GM21825 (cell line): Measurements from ENCODE around the gene MYL4.
"Not testable (repeated sequence)": the region's sequence is repeated elsewhere in the genome, so short reads cannot be mapped to it uniquely, and the experiment has no call there.

Experiments used
- ATAC-seq: cut with Tn5 transposase; IDR thresholded peaks from one replicate; pipeline ENCODE4 v1.9.1; 2021; ENCODE audit warnings: mild to moderate bottlenecking, moderate library complexity; ENCODE audit not compliant: unreplicated experiment

The MYL4 gene

DNA sequence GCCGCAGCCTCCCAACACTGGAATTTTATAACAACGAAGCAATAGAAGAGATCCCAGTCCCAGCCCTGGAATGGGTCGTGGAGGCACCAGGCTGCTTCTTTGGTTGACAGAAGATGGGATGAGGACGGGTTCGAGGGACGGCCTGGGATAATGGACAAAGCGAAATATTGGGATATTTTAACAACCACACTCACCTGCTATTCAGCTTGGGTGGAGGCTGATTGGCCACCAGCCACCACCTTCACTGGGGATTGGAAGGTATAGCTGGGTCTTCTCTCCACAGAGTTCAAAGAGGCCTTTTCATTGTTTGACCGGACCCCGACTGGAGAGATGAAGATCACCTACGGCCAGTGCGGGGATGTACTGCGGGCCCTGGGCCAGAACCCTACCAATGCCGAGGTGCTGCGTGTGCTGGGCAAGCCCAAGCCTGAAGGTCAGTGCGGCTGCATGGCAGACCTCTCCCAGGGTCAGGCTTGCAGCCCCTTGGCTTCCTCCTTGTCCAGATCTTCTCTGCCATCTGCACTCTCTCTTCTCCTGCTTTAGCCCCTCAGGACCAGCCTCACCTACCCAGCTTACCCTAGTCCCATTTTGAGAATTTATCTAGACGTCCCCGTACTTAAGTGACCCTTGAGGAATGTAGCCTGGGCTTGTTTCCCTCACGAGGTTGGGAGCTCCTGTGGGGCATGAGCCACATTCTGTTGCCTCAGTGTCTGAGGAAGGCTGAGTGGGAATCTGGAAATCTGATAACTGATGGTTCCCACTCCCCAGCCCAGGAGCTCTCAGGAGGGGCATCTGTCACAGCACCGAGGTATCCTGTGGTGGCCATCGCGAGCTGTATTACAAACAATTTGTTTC is 10.7 kb downstream of the MYL4 start:
- no peak for ATAC-seq

DNA sequence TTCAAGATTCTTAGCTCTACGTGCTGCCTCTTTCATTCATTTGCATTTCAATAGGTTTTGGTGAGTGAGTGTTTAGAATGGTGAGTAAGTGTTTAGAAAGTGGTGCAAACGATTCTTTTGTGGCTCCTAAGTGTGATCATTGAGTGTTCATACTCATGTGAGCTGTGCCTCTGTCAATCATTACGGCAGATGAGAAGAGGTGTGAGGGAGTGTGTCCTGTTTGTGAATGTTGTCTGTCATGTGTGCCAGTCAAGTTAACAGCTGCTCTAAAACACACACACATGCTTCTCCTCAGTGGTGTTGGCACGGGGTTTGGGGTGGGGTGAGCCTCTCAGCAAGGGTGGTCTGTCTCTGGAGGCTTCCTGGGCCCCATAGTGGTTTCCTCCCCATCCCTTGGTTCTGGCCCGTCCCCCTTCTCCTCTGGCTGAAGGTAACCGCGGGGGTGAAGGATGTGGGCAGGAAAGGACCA is 11.4 kb downstream of the MYL4 start:
- ATAC-seq: no peak

DNA sequence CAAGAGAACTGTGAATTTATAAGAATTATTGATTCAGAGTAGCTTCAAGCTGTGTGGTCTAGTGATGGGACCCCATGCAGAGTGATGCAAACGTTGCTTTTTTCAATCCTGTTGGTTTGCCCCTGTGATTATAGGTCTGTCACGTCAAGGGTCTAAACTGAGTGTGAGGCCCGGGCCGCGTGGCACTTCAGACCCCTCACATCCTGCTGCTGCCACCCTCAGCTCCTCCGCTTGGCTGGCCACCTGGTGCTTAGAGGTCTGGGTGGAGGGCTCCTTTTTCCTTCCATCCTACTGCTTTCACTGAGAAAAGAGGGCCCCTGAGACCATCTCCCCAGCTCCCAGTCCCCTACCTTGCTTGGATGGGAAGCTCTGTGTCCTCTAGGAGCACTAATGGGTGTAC is 12.0 kb downstream of the MYL4 start:
- ATAC-seq: no peak

DNA sequence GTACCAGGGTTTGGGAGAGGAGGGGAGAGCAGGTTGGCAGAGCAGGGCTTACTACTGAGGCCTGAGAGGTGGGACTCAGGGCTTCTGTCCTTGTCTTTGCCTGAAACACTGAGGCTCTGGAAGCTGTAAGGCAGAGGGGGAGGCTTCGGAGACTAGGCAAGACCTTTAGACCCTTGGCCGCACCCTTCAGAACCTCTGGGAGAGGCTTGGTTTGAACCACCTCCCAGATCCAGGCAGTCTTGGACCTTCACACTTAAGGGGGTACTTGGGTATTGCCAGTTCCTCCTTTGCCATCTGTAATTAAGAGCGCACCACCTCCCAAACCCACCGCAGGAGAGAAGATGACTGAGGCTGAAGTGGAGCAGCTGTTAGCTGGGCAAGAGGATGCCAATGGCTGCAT is 12.9 kb downstream of the MYL4 start:
- ATAC-seq: no peak

DNA sequence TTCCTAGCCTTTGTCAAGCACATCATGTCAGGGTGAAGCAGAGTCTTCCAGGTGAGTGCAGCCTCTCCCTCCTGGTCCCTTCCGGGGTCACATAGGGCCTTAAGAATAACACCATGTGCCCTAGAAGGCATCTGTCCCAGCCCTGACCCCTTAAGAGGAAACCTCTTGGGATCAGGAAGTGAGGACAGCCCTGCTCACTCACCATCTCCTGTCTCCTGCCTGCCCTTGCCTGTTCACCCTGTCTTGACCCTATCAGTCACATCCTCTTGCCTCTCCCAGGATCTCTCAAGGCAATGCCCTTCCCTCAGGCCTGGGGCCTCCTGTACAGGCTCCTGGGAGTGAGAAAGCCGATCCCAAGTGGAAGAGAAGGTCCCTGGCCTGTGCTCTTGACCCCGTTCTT is 13.9 kb downstream of the MYL4 start:
- ATAC-seq: no peak

DNA sequence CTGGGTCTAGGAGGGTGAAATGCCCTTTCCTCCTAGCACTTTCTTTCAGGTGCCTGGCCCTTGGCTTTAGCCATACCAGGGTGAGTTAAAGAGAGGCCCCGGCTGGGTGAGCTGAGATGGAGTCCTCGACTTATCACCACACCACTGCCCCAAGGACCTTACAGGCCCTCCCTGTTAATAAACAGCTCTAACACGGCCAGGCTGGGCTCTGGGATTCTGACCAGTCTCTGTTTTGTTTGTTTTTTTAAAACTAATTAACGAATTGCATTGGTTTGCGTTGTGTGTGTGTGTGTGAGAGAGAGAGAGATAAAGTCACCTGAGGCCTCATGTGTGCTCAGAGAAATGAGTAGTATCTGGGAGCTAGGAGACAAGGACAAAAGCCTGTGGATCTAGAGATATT is 14.3 kb downstream of the MYL4 start:
- ATAC-seq: no peak

DNA sequence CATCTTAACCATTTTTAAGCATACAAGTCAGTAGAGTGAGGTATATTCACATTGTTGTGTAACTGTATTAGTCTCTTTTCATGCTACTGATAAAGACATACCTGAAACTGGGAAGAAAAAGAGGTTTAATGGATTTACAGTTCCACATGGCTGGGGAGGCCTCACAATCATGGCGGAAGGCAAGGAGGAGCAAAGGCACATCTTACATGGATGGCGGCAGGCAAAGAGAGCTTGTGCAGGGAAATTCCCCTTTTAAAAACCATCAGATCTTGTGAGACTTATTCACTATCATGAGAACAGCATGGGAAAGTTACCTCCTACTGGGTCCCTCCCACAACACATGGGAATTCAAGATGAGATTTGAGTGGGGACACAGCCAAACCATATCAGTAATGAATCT is 14.9 kb downstream of the MYL4 start:
- not testable (repeated sequence) for ATAC-seq

DNA sequence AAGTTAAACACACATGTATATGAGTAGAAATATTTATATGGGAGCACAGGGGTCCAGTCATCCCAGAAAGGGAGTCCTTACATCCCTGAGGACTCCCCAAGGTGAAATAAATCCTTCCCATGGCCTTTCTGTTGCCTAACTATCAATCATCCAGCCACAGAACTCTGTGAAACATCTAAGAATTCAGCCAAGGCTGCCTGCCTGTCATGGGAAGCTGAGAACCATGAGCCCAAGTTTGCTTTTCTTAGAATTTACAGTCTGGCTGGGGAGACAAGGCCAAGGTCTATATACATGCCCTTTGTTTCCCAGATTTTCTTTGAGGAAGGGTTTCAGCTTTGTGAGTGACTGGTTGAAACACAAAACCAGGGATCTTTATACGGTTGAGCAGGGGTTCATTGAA is 15.8 kb downstream of the MYL4 start:
- ATAC-seq: no peak

DNA sequence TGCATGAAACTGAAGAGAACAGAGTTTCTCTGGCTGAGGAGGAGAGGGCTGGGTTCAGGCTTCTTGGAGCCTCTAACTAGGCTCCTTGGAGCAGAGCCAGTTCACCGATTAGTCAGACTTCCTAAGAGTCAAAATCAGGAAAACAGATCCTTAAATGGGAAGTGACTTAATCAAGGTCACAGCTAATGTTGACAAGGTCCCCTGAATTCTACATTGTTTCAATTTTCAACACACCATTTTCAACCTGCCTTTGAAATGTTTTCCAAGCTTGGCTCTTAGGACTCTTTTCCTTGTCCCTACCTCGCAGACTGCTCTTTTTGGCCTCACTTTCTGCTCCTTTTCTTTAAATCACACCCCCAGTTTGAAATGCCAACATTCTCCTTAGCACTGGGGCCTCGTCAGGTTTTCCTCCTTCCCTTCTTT is 16.3 kb downstream of the MYL4 start:
- no peak for ATAC-seq

DNA sequence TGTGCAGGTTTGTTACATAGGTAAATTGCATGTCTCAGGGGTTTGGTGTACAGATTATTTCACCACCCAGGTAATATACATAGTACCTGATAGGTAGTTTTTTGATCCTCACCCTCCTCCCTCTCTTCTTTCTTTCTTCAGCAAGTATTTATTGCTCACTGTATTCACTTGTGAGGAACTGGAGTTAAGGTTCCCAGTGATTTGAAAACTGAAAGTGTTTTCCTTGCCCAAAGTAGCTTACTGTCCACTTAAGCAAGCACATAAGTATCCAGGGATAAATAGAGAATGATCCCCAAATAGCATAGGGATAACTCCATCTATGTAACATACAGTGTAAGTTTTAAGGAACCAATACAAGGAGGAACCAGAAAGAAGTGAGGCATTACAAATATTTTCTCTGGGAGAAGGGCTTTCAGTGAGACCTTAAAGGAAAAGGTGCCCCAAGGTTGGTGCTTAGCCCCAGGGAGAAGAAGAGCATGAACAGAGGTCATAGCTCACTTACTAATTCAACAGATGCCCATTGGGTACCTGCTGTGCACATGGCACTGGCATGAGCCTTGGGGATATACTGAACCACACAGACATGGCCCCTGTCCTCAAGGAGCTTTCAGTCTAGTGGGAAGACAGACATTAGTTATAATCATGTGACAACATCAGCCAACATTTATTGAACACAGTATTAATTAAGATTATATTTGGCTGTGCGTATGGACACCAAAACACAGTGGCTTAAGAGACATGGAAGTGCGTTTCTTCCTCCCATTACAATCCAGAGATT is 17.0 kb downstream of the MYL4 start:
- no peak for ATAC-seq

DNA sequence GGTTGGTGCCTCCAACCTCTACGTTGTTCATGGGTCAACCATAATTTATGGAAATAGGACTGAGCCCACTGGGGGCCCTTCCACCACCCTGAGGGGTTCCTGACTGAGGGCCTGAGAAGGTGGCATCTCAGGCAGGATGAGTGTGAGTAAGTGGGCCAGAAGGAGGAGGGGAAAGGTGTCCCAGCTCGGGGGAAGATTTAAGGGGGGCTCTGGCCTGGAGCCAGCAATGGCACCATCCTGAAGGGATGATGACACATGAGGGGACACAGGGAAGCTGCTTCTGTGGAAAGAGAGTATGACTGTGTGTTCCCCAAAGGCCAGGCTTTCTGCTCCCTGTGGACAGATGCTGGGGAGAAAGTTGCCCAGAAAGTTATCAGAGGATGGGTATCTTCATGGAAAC is 18.7 kb downstream of the MYL4 start:
- ATAC-seq: no peak

DNA sequence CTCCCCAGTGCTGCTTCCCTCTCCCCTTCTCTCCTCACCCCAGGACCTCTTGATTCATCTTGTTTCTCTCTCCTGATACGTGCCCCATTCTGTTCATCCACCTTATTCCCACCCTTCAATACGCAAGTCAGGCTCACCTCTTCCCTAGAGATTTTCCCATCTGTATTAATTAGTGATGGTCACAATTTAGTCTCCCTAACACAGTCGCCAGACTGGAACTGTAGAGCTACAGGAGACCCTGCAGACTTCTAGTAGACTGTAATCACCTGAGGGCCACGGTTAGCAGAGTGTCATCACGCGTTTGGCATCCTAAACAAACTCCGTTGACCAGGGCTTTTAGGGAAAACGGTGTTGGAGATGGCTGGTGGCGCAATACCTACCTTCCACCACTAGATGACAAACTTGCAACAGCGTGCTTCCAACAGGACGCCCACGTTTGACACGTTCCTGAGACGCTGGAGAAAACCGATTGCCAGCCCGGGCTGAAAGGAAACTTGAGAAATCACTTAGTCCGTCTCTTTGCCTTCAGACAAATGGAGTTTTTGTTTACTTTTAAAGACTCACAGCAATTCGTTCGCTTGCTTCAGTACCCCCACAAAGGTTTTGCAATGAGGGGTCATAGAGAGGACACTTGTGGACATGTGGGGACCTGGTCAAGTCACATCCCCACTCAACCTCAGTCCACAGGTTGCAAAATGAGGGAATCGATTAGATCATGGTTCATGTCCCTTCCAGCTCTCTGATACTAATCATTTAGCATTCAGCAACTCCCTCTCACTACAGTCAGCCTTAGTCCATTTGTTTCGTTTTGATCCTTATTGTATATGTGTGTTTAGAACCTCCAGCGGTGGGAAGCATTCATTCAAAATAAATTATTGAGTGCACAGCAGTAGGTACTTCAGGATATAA is 20.6 kb downstream of the MYL4 start:
- ATAC-seq: peak; percentile 80

DNA sequence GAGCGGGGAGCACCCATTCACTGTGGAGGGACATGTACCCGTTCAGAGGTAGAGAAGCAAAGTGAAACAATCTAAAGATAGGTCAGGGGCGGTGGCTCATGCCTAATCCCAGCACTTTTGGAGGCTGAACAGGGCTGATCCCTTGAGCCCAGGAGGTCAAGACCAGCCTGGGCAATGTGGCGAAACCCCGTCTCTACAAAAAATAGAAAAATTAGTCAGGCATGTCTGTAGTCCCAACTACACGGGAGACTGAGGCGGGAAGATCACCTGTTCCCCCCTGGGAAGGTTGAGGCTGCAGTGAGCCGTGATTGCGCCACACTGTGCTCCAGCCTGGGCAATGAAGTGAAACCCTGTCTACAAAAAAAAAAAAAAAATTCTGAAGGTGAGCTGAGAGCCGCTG is 21.7 kb downstream of the MYL4 start:
- ATAC-seq: no peak

DNA sequence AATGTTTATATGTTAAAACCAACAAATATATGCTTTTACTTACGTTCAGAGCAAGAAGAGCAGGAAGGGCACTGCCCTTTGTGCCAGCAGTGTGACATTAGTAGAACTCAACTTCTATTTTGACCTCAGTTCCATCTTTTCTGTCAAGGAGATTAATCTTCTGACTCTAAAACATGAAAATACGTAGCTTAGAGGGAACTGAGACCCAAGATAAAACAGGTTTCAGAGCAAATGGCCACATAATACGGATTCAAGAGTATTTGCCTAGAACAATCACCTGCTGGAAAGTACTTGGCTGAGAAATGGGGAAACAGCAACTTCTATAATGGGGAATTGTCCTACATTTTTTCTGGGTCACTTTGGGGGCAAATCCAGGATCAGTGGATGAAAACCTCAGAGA is 22.2 kb downstream of the MYL4 start:
- no peak for ATAC-seq

DNA sequence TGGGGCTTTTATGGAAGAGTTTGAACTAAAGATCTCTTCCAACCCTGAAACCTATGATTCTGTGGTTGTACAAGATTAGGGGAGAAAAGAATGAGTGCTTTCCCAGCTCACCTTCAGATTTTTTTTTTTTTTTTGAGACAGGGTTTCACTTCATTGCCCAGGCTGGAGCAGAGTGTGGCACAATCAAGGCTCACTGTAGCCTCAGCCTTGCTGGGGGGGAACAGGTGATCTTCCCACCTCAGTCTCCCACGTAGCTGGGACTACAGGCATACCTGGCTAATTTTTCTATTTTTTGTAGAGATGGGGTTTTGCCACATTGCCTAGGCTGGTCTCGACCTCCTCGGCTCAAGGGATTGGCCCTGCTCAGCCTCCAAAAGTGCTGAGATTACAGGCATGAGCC is 22.7 kb downstream of the MYL4 start:
- ATAC-seq: no peak

DNA sequence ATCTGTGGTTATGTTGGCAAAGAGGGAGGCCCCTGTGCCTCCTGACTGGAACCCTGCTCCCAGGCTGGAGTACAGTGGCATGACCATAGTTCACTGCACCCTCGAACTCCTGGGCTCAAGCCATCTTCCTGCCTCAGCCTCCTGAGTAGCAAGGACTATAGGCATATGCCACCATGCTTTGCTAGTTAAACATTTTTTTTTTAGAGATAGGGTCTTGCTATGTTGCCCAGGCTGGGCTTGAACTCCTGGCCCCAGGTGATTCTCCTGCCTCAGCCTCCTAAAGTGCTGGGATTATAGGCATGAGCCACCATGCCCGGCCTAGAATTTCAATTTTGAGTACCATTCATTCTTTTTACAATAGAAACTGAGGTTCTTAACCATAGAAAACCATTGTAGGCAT is 23.3 kb downstream of the MYL4 start:
- ATAC-seq: no peak

DNA sequence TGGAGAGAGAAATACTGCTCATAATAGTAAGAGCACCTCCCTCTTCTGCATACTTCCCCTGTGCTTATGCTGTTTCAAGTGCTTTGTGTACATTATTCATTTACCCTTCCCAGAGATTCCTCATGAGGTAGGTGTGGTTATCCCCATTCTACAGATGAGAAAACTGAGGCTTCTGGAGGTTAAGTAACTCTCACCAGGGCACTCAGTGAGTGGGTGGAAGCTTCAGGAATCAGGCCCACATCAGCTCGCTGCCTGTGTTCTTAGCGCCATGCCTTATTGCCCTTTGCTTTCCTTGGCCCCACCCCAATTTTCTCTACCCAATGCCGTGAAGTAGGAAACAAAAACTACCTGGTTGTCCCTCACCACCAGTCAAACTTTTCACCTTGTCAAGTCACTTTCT is 26.4 kb downstream of the MYL4 start:
- ATAC-seq: no peak

DNA sequence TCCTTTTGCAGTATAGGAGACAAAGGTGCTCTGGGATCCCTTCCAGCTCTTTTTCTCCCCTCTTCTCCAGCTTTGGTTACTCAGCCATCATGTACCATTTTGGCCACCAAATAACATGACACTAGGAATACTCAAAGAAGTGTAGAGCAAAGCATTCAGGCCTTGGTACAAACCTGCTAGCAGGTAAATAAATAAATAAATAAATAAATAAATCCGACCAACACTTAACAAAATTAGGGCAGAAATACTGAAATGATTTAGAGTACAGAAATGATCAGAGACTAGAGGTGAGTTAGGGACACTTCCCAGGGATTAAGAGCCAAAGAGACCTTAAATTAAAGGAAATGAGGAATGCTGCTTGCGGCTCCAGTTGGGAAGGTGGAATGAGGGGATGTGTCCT is 26.8 kb downstream of the MYL4 start:
- ATAC-seq: no peak

DNA sequence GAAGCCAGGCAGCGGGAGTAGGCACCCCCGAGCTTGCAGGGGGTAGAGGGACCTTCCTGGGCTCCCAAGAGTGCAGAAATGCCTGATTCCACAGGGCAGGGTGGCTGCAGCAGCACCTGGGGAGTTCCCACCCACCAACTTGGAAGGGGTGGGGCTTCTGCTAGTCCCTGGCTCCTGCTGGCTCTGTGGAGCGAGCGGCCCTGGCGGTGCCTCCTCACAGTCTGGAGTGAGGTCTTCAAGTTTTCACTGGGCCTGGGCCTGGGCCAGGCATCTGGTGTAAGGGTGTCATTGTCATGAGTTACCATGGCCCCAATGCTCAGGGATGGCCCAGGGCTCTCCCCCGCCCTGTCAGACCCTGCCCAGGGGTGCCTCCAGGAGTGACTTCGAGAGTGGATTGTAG is 28.7 kb downstream of the MYL4 start:
- no peak for ATAC-seq

DNA sequence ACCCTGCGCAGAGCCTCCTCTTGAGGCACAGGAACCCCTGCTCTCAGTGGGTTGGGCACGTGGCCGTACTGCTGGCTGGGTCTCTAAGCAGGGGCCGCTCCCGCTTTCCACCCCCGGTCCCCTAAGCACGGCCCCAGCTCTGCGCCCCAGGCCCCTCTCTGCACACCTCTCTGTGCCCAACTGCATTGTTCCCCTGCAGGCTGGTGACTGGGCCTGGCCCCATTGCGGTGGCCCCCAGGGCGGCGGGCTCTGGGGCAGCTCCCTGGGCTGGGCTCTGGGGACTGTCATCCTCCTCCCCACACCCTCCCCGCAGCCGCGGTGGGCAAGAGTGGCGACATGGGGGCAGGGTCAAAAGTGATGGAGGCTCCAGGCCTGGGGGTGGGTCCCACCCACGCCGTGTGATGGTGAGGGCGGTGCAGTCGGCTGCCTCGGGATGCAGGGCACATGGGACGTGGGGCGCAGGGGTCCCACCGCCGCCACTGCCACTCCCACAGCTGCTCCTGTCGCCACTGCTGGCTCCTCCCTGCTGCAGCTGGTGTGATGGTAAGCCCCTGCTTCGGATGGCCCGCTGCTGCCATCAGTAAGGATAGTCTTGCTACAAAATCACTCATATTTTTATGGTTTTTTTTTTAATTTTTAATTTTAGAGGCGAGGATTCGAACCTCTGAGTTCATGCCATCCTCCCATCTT is 29.3 kb downstream of the MYL4 start:
- no peak for ATAC-seq

DNA sequence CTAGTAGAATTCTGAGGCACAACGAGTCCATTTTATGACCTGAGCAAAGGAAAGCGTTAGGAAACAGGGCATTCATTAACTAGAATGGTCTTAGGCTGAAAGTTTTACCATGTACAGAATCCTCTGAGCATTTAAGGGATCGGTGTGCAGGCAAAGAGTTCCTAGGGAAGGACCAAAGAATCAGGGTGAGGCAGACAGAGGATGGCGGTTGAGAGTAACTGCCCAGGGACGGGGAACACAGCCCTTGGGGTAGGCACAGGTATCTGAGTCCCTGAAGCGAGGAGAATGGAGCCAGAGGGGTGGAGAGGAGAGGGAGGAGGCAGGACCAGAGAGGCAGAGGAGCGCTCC is 30.4 kb downstream of the MYL4 start:
- ATAC-seq: no peak
